Upper lobe of left lung (tissue), 6 donors: Measurements from ENCODE around the gene TMCO4. TPM values are rescaled to one million over a fixed set of nuclear protein-coding genes. Genes with fewer than 3 reads are reported as not detected.

Experiments used
- ATAC-seq, 2 donors: fragments of 200-7000 bp; cut with Tn5 transposase; one replicate each; pipeline ENCODE4 v1.9.1; 2022; ENCODE audit warnings: mild to moderate bottlenecking in 2 of 2, moderate library complexity in 2 of 2; ENCODE audit not compliant: low FRiP score in 2 of 2
- DNase-seq, 2 donors: peaks; one replicate each; pipeline ENCODE4 v3.0.0-alpha.2; 2019 to 2020
- H3K27ac ChIP-seq, 4 donors: fragments of 200-600 bp; sonication (generic); one replicate each; pipeline ENCODE4 v1.5.1; 2016 to 2019
- H3K27me3 ChIP-seq, 4 donors: fragments of 200-600 bp; sonication (generic); one replicate each; pipeline ENCODE4 v1.5.1; 2017 to 2019
- H3K36me3 ChIP-seq, 4 donors: fragments of 200-600 bp; sonication (generic); one replicate each; pipeline ENCODE4 v1.5.1; 2016 to 2019
- H3K4me1 ChIP-seq, 4 donors: fragments of 200-600 bp; sonication (generic); one replicate each; pipeline ENCODE4 v1.5.1; 2018 to 2019
- H3K4me3 ChIP-seq, 4 donors: fragments of 200-600 bp; sonication (generic); one replicate each; pipeline ENCODE4 v1.5.1; 2017 to 2019; ENCODE audit warnings: mild to moderate bottlenecking in 2 of 4, moderate library complexity in 1 of 4
- H3K9me3 ChIP-seq, 4 donors: fragments of 200-600 bp; sonication (generic); one replicate each; pipeline ENCODE4 v1.5.1; 2018 to 2019
- CTCF ChIP-seq, 6 experiments: fragments of 450-650 bp in 4 of 6; fragments of 200-600 bp in 2 of 6; sonication (generic) in 2 of 6; IDR thresholded peaks; one replicate each; pipeline ENCODE4 v1.5.1; 2016 to 2019; ENCODE audit warnings: antibody characterized with exemption in 6 of 6
- EP300 ChIP-seq, 4 donors: sonication (generic); formaldehyde crosslinking; IDR thresholded peaks; one replicate each; pipeline ENCODE4 v1.5.1; 2017; ENCODE audit warnings: antibody characterized with exemption in 4 of 4, control low read depth in 2 of 4
- POLR2A ChIP-seq, 4 donors: fragments of 450-650 bp; IDR thresholded peaks; one replicate each; pipeline ENCODE4 v1.5.1; 2016 to 2017; ENCODE audit warnings: antibody characterized with exemption in 4 of 4, mild to moderate bottlenecking in 2 of 4
- POLR2AphosphoS5 ChIP-seq, 2 donors: sonication (generic); formaldehyde crosslinking; IDR thresholded peaks; one replicate each; pipeline ENCODE4 v1.5.1; 2017; ENCODE audit warnings: antibody characterized with exemption in 2 of 2
- WGBS, 2 donors: methylation state at CpG; one replicate each; pipeline ENCODE4 v1.1.5; 2017 to 2018; 5-methylcytosine and 5-hydroxymethylcytosine counted together
- total RNA-seq, 6 donors: library from RNA; depleted of rRNA in 4 of 6; stranded (reverse); fragments of >200 nt in 4 of 6; gene quantifications; one replicate each; pipeline versions ENCODE4 v1.1.0 to v1.2.1, GENCODE V29; 2016 to 2021
- donor health status: DM: no; HTN: no; CAD: no; lungs with moderate emphysema.
- donor health status: DM: no; HTN: yes; CAD: no; lungs with severe emphysema.

The TMCO4 gene
- total RNA-seq, 6 donors from 2014 or later = 19.1 to 46.1 (median 24.9) TPM

GRCh38 chr1:19715334-19716203 lies 84.1 kb downstream of the TMCO4 start:
- TF ChIP-seq CTCF (IDR thresholded peaks at IDR 0.05) (peak; percentile 56 to 80 (median 65)), POLR2AphosphoS5 (IDR thresholded peaks at IDR 0.05) (no peak), EP300 (IDR thresholded peaks at IDR 0.05) (no peak), POLR2A (IDR thresholded peaks at IDR 0.05) (no peak)
- peak in 1 of 2 donors; percentile 89 for DNase-seq
- Histone ChIP-seq H3K4me3 (no peak overlapping the region), H3K9me3 (no peaks in the 10 kb centered on the region), H3K4me1 (no peaks in the 10 kb centered on the region), H3K36me3 (peaks cover 0 to 4% (median 1%) of the 10 kb centered on the region in 4 donors), H3K27ac (no peak overlapping the region), H3K27me3 (no peaks in the 10 kb centered on the region)
- 45 to 50% methylated on average over 11 to 12 of the region's 12 CpGs for WGBS, 2 donors
- ATAC-seq = peak; percentile 96 to 98

- WGBS, 2 donors = 71 to 77% methylated on average over 4 of the region's 4 CpGs
- no peak for DNase-seq
- TF ChIP-seq POLR2AphosphoS5 (IDR thresholded peaks at IDR 0.05) = no peak
- no peak for TF ChIP-seq CTCF (IDR thresholded peaks at IDR 0.05)
- no peak for TF ChIP-seq EP300 (IDR thresholded peaks at IDR 0.05)
- TF ChIP-seq POLR2A (IDR thresholded peaks at IDR 0.05) = no peak
- no peak overlapping the region for H3K27ac ChIP-seq
- no peak overlapping the region for H3K4me3 ChIP-seq
- no peaks in the 10 kb centered on the region for H3K9me3 ChIP-seq
- no peaks in the 10 kb centered on the region for H3K27me3 ChIP-seq
- no peaks in the 10 kb centered on the region for H3K4me1 ChIP-seq
- H3K36me3 ChIP-seq = peaks cover 0 to 10% (median 2%) of the 10 kb centered on the region in 4 donors
- no peak for ATAC-seq
Measured at GRCh38 chr1:19712928-19713327, 86.8 kb downstream of the TMCO4 start.

GRCh38 chr1:19710825-19711611 lies 88.7 kb downstream of the TMCO4 start:
- Histone ChIP-seq H3K36me3 (peaks cover 0 to 10% (median 3%) of the 10 kb centered on the region in 4 donors), H3K27ac (no peak overlapping the region), H3K27me3 (no peaks in the 10 kb centered on the region), H3K9me3 (no peaks in the 10 kb centered on the region), H3K4me3 (no peak overlapping the region), H3K4me1 (no peaks in the 10 kb centered on the region)
- WGBS, 2 donors = 84 to 88% methylated on average over 12 of the region's 12 CpGs
- DNase-seq (no peak), ATAC-seq (no peak)
- TF ChIP-seq CTCF (IDR thresholded peaks at IDR 0.05) (no peak), POLR2AphosphoS5 (IDR thresholded peaks at IDR 0.05) (no peak), POLR2A (IDR thresholded peaks at IDR 0.05) (no peak), EP300 (IDR thresholded peaks at IDR 0.05) (no peak)

GRCh38 chr1:19709260-19709793 lies 90.4 kb downstream of the TMCO4 start:
- Histone ChIP-seq H3K36me3 (peaks cover 0 to 10% (median 3%) of the 10 kb centered on the region in 4 donors), H3K4me3 (no peak overlapping the region), H3K4me1 (peaks cover 0 to 3% (median under 1%) of the 10 kb centered on the region in 4 donors), H3K9me3 (no peaks in the 10 kb centered on the region), H3K27ac (no peak overlapping the region), H3K27me3 (no peaks in the 10 kb centered on the region)
- ATAC-seq (no peak), DNase-seq (no peak)
- 82 to 86% methylated on average over 4 of the region's 4 CpGs for WGBS, 2 donors
- TF ChIP-seq EP300 (IDR thresholded peaks at IDR 0.05) (no peak), POLR2A (IDR thresholded peaks at IDR 0.05) (no peak), CTCF (IDR thresholded peaks at IDR 0.05) (no peak)
